ENCODE data around the gene ATP10D.

ATP10D gene

GRCh38 chr4:47598896-47599295, 113.8 kb downstream of the ATP10D start:
- DNase-seq: no peak

DNA sequence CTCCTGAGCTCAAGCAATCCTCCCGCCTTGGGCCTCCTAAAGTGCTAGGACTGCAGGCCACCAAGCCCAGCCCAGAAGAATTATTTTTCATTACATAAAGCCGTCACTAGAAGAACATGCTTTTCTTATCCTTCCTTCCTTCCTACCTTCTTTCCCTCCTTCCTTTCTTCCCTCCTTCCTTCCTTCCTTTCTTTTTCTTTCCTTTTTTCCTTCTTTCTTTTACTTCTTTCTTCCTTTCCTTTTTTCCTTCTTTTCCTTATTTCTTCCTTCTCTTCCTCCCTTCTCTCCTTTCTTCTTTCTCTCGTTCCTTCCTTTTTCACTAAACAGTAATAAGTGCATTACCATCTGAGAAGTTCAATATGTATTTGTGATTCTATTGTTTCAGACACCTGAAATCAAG, 121.4 kb downstream of the ATP10D start:
- no peak for DNase-seq

GRCh38 chr4:47612116-47613023, 127.3 kb downstream of the ATP10D start:
- DNase-seq: no peak

DNA sequence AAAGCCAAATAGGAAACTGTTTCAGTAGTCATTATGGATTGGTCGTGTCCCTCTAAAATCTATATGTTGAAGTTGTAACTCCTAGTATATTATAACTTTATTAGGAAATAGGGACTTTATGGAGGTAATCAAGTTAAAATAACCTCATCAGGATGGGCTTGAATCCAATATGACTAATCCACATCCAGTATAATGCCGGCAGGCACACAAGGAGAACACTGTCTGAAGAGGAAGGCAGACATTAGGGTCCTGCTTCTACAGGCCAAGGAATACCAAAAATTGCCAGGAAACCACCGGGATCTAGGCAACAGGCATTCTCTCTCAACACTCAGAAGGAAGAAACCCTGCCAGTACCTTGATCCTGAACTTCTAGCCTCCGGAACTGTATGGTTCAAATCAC, 130.3 kb downstream of the ATP10D start:
- DNase-seq: no peak

GRCh38 chr4:47617607-47618006, 132.5 kb downstream of the ATP10D start:
- DNase-seq: no peak

DNA sequence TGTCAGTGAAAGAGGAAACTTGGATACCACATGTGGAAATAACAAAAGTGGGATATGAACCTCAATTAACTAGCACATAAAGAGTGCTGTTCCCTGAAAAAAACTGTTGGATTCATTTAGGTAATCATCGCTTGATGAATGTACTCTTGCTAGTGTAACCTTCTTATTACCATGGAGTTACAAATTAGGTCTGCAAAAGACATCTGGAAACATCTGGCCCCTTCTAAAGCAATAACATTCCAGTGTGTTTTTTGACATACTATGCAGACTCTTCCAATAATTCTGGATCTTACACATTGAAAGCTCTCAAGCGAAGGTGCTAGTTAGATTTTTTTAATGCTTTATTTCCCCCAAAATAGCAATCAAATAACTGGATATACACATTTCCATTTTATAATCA, 134.6 kb downstream of the ATP10D start:
- no peak for DNase-seq

DNA sequence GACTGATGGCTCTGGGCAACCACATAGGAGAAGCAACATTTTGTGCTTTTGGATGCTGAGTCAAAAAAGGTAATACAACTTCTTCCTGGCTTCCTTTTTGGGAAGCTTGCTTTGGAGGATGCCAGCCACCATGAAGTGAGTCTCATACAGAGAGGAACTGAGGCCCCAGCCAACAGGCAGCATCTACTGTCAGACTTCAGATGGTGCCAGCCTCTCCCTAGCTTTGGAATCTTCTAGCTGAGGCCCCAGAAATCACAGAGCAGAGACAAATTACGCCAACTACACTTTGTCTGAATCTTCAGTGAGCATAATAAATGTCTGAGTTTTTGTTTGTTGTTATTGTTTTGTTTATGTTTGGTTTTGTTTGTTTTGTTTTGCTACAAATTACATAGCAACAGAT, 136.1 kb downstream of the ATP10D start:
- no peak for DNase-seq

GRCh38 chr4:47624031-47624441, 139.0 kb downstream of the ATP10D start:
- DNase-seq: no peak

GRCh38 chr4:47631161-47631560, 146.1 kb downstream of the ATP10D start:
- no peak for DNase-seq

DNA sequence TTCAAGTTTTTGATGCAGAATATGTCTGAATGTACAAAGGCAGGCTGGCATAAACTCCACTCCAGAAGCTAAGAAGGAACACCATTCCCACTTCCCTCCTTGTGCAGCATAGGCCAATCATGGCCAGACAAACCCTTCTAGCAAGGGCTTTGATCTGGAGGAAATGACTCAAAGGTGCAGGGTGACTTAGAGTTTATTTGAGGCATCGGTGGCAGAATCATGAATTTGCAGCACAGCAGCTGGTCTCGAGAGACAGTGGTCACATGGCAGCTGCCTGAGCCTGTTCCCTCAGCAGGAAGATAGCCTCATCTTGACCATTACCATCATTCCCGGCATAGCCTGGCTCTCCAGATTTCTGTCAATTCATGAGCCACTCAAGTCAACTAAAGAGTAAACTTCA, 154.5 kb downstream of the ATP10D start:
- no peak for DNase-seq

DNA sequence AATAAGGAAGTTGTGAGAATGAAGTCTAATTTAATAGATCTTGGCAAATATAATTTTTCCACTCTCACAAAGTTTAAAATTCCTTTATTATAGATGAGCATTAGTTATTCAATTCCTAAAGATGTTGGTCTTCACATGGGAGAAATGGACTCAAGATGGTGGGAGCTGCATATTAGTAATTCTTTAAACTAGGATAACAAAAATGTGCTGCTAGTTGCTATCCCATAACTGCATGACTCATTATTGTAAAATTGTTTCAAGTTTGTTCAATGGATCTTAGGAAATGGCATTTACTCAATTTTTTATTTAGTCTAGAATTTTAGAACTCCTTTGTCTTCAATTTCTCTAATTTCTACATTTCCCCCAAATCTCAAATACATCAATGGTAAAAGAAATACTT, 155.8 kb downstream of the ATP10D start:
- no peak for DNase-seq

DNA sequence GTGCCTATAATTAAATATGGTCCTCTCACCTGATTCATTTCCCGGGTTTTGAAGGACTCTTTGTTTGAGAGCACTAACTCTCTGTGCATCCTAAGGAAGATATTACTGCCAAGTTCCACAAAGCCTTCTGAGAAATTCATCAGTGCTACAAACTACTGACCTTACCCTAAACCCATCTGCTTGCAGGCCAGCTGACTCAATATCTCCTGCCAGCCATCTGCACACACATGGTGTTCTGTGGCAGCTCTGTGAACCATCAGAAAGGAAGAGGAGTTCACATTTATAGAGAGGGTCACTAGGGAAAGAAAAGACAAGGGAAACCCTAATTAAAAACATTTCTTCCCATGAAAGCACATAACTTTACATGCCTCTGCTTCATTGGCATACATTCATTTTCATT, 156.7 kb downstream of the ATP10D start:
- no peak for DNase-seq

DNA sequence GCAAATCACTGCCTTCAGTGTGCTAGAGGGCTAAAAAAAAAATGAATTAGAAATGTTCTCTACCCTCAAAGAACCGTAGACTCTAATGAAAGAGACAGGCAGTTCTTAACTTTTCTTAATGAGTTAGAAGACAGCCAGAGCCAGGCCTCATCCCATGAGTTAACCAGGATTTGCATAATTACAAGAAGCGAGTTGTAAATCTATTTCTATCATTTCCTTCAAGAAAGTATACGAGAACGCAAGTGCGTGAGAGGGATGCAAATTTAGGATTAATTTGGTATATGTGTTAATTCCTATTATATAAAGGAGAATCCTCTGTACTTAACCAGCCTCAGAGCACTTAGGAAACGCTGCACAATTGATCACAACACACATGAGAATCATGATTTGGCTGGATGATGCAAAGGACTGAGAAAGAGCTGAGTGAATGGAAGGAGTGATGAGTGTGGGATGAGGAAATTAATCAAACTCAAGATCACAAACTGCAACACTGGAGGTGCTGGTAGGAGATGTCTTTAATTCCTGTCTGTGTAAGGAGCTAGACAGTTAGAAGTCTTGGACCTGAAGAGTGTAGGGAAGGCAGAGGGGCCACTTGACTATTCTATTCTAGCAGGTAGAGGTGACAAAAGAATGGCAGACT, 157.2 kb downstream of the ATP10D start:
- DNase-seq: no peak
